Gastrocnemius medialis (tissue), 4 donors: ENCODE results near the gene WDFY4. TPM values are rescaled to one million over a fixed set of nuclear protein-coding genes. Genes with fewer than 3 reads are reported as not detected.

Experiments used
- ATAC-seq, 2 donors: fragments of 150-250 bp; one replicate each; pipeline ENCODE4 v1.9.1; 2016
- DNase-seq, 2 donors: peaks; one replicate each; pipeline ENCODE4 v3.0.0-alpha.2; 2019
- H3K27ac ChIP-seq, 4 donors: fragments of 200-600 bp; sonication (generic); 1 replicate in 1 of 4; 2 replicates in 3 of 4; pipeline ENCODE4 v1.5.1; 2016 to 2018; ENCODE audit warnings: mild to moderate bottlenecking in 2 of 4, moderate library complexity in 1 of 4
- H3K27me3 ChIP-seq, 3 donors: fragments of 200-600 bp; sonication (generic) in 2 of 3; 1 replicate in 1 of 3; 2 replicates in 2 of 3; pipeline versions ENCODE4 v1.5.1 to v1.6.0; 2016 to 2019; ENCODE audit warnings: mild to moderate bottlenecking in 1 of 3, moderate library complexity in 1 of 3
- H3K36me3 ChIP-seq, 2 donors: fragments of 200-600 bp; sonication (generic) in 1 of 2; one replicate each; pipeline ENCODE4 v1.5.1; 2017 to 2018
- H3K4me1 ChIP-seq, 2 donors: fragments of 200-600 bp; sonication (generic) in 1 of 2; one replicate each; pipeline ENCODE4 v1.5.1; 2016 to 2017; ENCODE audit warnings: mild to moderate bottlenecking in 2 of 2
- H3K4me3 ChIP-seq, 4 donors: fragments of 200-600 bp; sonication (generic) in 3 of 4; 1 replicate in 1 of 4; 2 replicates in 3 of 4; pipeline ENCODE4 v1.5.1; 2016 to 2019; ENCODE audit warnings: mild to moderate bottlenecking in 2 of 4
- H3K9me3 ChIP-seq, 3 donors: fragments of 200-600 bp; sonication (generic) in 2 of 3; 1 replicate in 1 of 3; 2 replicates in 2 of 3; pipeline ENCODE4 v1.5.1; 2016 to 2019
- POLR2A ChIP-seq, 2 donors: fragments of 450-650 bp; IDR thresholded peaks; one replicate each; pipeline ENCODE4 v1.6.1; 2017; ENCODE audit warnings: antibody characterized with exemption in 2 of 2, mild to moderate bottlenecking in 2 of 2, moderate library complexity in 2 of 2
- in situ Hi-C, 4 donors: fragments of 200-750 bp; cut with MboI; loops; one replicate each; pipeline versions ENCODE4 v1.15.0 to v1.8.0; 2017; ENCODE audit warnings: low sequenced_read_pairs in 4 of 4
- intact Hi-C: fragments of 100-400 bp; cut with DNase I; formaldehyde crosslinking; loops from one replicate; pipeline ENCODE4 v1.15.1; 2023; ENCODE audit warnings: low total_unique reads
- total RNA-seq, 4 donors: library from RNA; depleted of rRNA; stranded (reverse); fragments of >200 nt; gene quantifications; one replicate each; pipeline versions ENCODE4 v1.1.0 to v1.2.3, GENCODE V29; 2016
- TF ChIP-seq, protein P1 (sequence below), 5 experiments: fragments of 450-650 bp in 3 of 5; fragments of 200-600 bp in 2 of 5; sonication (generic) in 2 of 5; IDR thresholded peaks in 4 of 5; conservative IDR thresholded peaks in 1 of 5; 1 replicate in 4 of 5; 2 replicates in 1 of 5; pipeline ENCODE4 v1.5.1; 2016 to 2019; ENCODE audit warnings: antibody characterized with exemption in 5 of 5, mild to moderate bottlenecking in 3 of 5, moderate library complexity in 3 of 5

WDFY4 gene
- total RNA-seq, 4 donors from 2014 or later = 0.29 to 0.94 (median 0.59) TPM

- TF ChIP-seq, protein P1, sequence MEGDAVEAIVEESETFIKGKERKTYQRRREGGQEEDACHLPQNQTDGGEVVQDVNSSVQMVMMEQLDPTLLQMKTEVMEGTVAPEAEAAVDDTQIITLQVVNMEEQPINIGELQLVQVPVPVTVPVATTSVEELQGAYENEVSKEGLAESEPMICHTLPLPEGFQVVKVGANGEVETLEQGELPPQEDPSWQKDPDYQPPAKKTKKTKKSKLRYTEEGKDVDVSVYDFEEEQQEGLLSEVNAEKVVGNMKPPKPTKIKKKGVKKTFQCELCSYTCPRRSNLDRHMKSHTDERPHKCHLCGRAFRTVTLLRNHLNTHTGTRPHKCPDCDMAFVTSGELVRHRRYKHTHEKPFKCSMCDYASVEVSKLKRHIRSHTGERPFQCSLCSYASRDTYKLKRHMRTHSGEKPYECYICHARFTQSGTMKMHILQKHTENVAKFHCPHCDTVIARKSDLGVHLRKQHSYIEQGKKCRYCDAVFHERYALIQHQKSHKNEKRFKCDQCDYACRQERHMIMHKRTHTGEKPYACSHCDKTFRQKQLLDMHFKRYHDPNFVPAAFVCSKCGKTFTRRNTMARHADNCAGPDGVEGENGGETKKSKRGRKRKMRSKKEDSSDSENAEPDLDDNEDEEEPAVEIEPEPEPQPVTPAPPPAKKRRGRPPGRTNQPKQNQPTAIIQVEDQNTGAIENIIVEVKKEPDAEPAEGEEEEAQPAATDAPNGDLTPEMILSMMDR (IDR thresholded peaks at IDR 0.05 in 4 of 5, conservative IDR thresholded peaks at IDR 0.05 in 1 of 5) = no peak
- TF ChIP-seq POLR2A (IDR thresholded peaks at IDR 0.05) = no peak
- DNase-seq = no peak
- in situ Hi-C loops = no loop called here
- Histone ChIP-seq H3K27me3 (no peaks in the 10 kb centered on the region), H3K4me3 (no peak overlapping the region), H3K4me1 (no peaks in the 10 kb centered on the region), H3K9me3 (no peaks in the 10 kb centered on the region), H3K27ac (no peak overlapping the region), H3K36me3 (no peaks in the 10 kb centered on the region)
- no peak for ATAC-seq
- intact Hi-C loops = no loop called here
These were observed 46.5 kb downstream of the WDFY4 start for GRCh38 chr10:48731141-48731540.

GRCh38 chr10:48731654-48732053 lies 47.0 kb downstream of the WDFY4 start:
- ATAC-seq (no peak), DNase-seq (no peak)
- Histone ChIP-seq H3K4me3 (no peak overlapping the region), H3K27me3 (no peaks in the 10 kb centered on the region), H3K4me1 (no peaks in the 10 kb centered on the region), H3K27ac (no peak overlapping the region), H3K9me3 (no peaks in the 10 kb centered on the region), H3K36me3 (no peaks in the 10 kb centered on the region)
- in situ Hi-C loops (no loop called here), intact Hi-C loops (no loop called here)
- TF ChIP-seq, protein P1 (IDR thresholded peaks at IDR 0.05 in 4 of 5, conservative IDR thresholded peaks at IDR 0.05 in 1 of 5) = no peak
- TF ChIP-seq POLR2A (IDR thresholded peaks at IDR 0.05) = no peak

DNA sequence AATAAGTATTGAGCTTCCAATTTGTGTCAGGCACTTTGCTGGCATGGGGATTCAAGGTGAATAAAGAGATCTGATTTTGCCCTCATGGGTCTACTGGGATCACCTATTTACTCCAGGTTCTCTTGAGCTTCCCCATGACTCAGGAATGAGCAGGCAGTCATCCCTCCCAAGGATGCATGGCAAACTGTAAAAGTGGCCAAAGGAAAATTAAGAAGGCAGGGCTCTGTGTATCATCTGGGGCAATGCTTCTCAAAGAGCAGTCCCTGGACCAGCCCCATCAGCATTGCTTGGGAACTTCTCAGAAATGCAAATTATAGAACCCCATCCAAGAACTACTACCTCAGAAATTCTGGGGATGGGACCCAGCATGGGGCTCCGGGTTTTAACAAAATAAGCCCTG lies 48.7 kb downstream of the WDFY4 start:
- no peak for ATAC-seq

DNA sequence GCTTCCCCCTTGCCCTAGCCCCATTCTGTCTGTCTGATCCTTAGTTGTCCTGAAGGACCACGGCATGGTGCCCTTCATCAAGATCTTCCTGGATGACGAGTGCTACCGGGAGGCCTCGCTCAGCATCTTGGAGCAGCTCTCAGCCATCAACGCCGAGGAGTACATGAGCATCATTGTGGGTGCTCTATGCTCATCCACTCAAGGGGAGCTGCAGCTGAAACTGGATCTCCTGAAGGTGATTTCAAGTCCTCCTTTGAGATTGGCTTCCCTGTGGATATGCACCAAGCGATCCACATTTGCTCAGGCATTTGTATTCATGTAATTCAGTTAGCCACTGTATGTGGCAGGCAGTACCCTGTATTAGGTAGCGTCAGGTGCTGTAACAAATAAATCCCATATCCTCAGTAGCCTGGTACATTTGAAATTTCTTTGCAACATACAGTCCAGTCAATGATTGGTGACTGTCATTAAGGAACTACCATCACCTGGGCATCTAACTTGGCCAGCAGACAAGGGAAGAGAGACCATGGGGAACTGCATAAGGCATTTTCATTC lies 51.2 kb downstream of the WDFY4 start:
- no peak for DNase-seq
- no peaks in the 10 kb centered on the region for H3K9me3 ChIP-seq
- no peaks in the 10 kb centered on the region for H3K36me3 ChIP-seq
- H3K27me3 ChIP-seq = no peaks in the 10 kb centered on the region
- in situ Hi-C loops (no loop called here), intact Hi-C loops (no loop called here)
- no peak overlapping the region for H3K4me3 ChIP-seq
- ATAC-seq = no peak
- no peaks in the 10 kb centered on the region for H3K4me1 ChIP-seq
- TF ChIP-seq, protein P1 (IDR thresholded peaks at IDR 0.05 in 4 of 5, conservative IDR thresholded peaks at IDR 0.05 in 1 of 5) = no peak
- no peak for TF ChIP-seq POLR2A (IDR thresholded peaks at IDR 0.05)
- H3K27ac ChIP-seq = no peak overlapping the region

More for the DNA sequence above, 48.7 kb downstream of the WDFY4 start:
- no peak overlapping the region for H3K27ac ChIP-seq
- DNase-seq = no peak
- no peaks in the 10 kb centered on the region for H3K36me3 ChIP-seq
- no peaks in the 10 kb centered on the region for H3K9me3 ChIP-seq
- no peak overlapping the region for H3K4me3 ChIP-seq
- TF ChIP-seq, protein P1 (IDR thresholded peaks at IDR 0.05 in 4 of 5, conservative IDR thresholded peaks at IDR 0.05 in 1 of 5) = no peak
- TF ChIP-seq POLR2A (IDR thresholded peaks at IDR 0.05) = no peak
- no peaks in the 10 kb centered on the region for H3K27me3 ChIP-seq
- H3K4me1 ChIP-seq = no peaks in the 10 kb centered on the region
- in situ Hi-C loops = no loop called here
- intact Hi-C loops = no loop called here

GRCh38 chr10:48736596-48736995 lies 51.9 kb downstream of the WDFY4 start:
- Histone ChIP-seq H3K27ac (no peak overlapping the region), H3K27me3 (no peaks in the 10 kb centered on the region), H3K4me3 (no peak overlapping the region), H3K9me3 (no peaks in the 10 kb centered on the region), H3K36me3 (no peaks in the 10 kb centered on the region), H3K4me1 (no peaks in the 10 kb centered on the region)
- TF ChIP-seq POLR2A (IDR thresholded peaks at IDR 0.05) = no peak
- TF ChIP-seq, protein P1 (IDR thresholded peaks at IDR 0.05 in 4 of 5, conservative IDR thresholded peaks at IDR 0.05 in 1 of 5) = no peak
- DNase-seq (no peak), ATAC-seq (no peak)
- in situ Hi-C loops = no loop called here
- intact Hi-C loops = no loop called here
